Small intestine (tissue), 7 donors: ENCODE measurements around the gene ATRN. TPM values are rescaled to one million over a fixed set of nuclear protein-coding genes. Genes with fewer than 3 reads are reported as not detected.

ENCODE experiments used
- DNase-seq, 2 donors: peaks; one replicate each; pipeline versions ENCODE4 v3.0.0 to v3.0.0-alpha.2; 2013
- FAIRE-seq: peaks from 2 replicates; lab custom pipeline; 2012; peaks lifted over from hg19 to GRCh38; lab: Jason Lieb, UNC
- H3K27ac ChIP-seq, 3 donors: one replicate each; pipeline ENCODE4 v1.5.1; 2013; ENCODE audit warnings: low read length in 2 of 3, mild to moderate bottlenecking in 2 of 3, control low read depth in 1 of 3, inconsistent platforms in 1 of 3, low read depth in 1 of 3, moderate library complexity in 1 of 3
- H3K27me3 ChIP-seq, 3 donors: one replicate each; pipeline ENCODE4 v1.6.1; 2013; ENCODE audit warnings: low read length in 3 of 3, inconsistent platforms in 1 of 3; ENCODE audit not compliant: control insufficient read depth in 3 of 3, insufficient read depth in 3 of 3
- H3K36me3 ChIP-seq, 3 donors: one replicate each; pipeline ENCODE4 v1.6.1; 2013; ENCODE audit warnings: low read length in 3 of 3, inconsistent platforms in 1 of 3, low read depth in 1 of 3, mild to moderate bottlenecking in 1 of 3, moderate library complexity in 1 of 3; ENCODE audit not compliant: control insufficient read depth in 3 of 3, insufficient read depth in 2 of 3
- H3K4me1 ChIP-seq, 3 donors: one replicate each; pipeline ENCODE4 v1.6.1; 2013; ENCODE audit warnings: low read length in 2 of 3, inconsistent platforms in 1 of 3, low read depth in 1 of 3, mild to moderate bottlenecking in 1 of 3, moderate library complexity in 1 of 3; ENCODE audit not compliant: control insufficient read depth in 3 of 3, insufficient read depth in 2 of 3
- H3K4me3 ChIP-seq, 3 donors: one replicate each; pipeline ENCODE4 v1.5.1; 2013; ENCODE audit warnings: low read length in 3 of 3, control low read depth in 1 of 3, inconsistent platforms in 1 of 3, low read depth in 1 of 3, mild to moderate bottlenecking in 1 of 3, moderate library complexity in 1 of 3
- H3K9me3 ChIP-seq, 2 donors: one replicate each; pipeline ENCODE4 v1.6.1; 2013; ENCODE audit warnings: low read depth in 1 of 2, low read length in 1 of 2; ENCODE audit not compliant: control insufficient read depth in 2 of 2, insufficient read depth in 1 of 2
- WGBS, 3 donors: extraction: QIAGEN DNeasy Blood & Tissue Kit; methylation state at CpG; one replicate each; pipeline ENCODE4 v1.1.7; 2013; 5-methylcytosine and 5-hydroxymethylcytosine counted together
- polyA plus RNA-seq, 4 donors: library from polyadenylated mRNA; stranded (reverse) in 3 of 4; unstranded in 1 of 4; fragments of 200-250 nt in 3 of 4; fragments of 120-200 nt in 1 of 4; gene quantifications; one replicate each; pipeline versions ENCODE4 v1.2.1 to v1.2.3, GENCODE V29; 2013
- donor health status: healthy with polysubstance abuse.
- donor health status: control.
- donor health status: control.
- donor health status: Bipolar disorder and iron deficiency.
- donor health status: healthy.

Gene ATRN
- polyA plus RNA-seq, 4 donors, result 11.4 to 126 (median 19.3) TPM

GRCh38 chr20:3551681-3552434 lies 81.0 kb downstream of the ATRN start:
- no peak overlapping the region for H3K27ac ChIP-seq

GRCh38 chr20:3553663-3554062 lies 82.8 kb downstream of the ATRN start:
- peak in 1 of 2 donors; percentile 12 for DNase-seq
- no peak overlapping the region for H3K4me3 ChIP-seq
- FAIRE-seq, result no peak
- H3K4me1 ChIP-seq, result no peaks in the 10 kb centered on the region
- no peak overlapping the region for H3K27ac ChIP-seq
- H3K9me3 ChIP-seq, result no peaks in the 10 kb centered on the region
- peaks cover 2 to 18% (median 16%) of the 10 kb centered on the region in 3 donors for H3K36me3 ChIP-seq
- 35 to 61% (median 52%) methylated on average over 3 of the region's 3 CpGs for WGBS, 3 donors
- H3K27me3 ChIP-seq, result no peaks in the 10 kb centered on the region

More at GRCh38 chr20:3551681-3552434, 81.0 kb downstream of the ATRN start:
- DNase-seq, result no peak
- no peak for FAIRE-seq
- H3K27me3 ChIP-seq, result no peaks in the 10 kb centered on the region
- H3K4me3 ChIP-seq, result no peak overlapping the region
- H3K9me3 ChIP-seq, result no peaks in the 10 kb centered on the region
- no peaks in the 10 kb centered on the region for H3K4me1 ChIP-seq
- H3K36me3 ChIP-seq, result peaks cover 2 to 21% (median 19%) of the 10 kb centered on the region in 3 donors

GRCh38 chr20:3557237-3557785 lies 86.5 kb downstream of the ATRN start:
- Histone ChIP-seq H3K27me3 (no peaks in the 10 kb centered on the region), H3K4me3 (no peak overlapping the region), H3K9me3 (no peaks in the 10 kb centered on the region), H3K36me3 (peaks cover 0 to 17% (median 10%) of the 10 kb centered on the region in 3 donors), H3K27ac (no peak overlapping the region), H3K4me1 (no peaks in the 10 kb centered on the region)
- FAIRE-seq, result no peak
- 89 to 94% (median 92%) methylated on average over 3 of the region's 3 CpGs for WGBS, 3 donors
- no peak for DNase-seq

GRCh38 chr20:3559231-3559630 lies 88.4 kb downstream of the ATRN start:
- FAIRE-seq (no peak), DNase-seq (no peak)
- Histone ChIP-seq H3K4me3 (no peak overlapping the region), H3K36me3 (peaks cover 0 to 18% (median 15%) of the 10 kb centered on the region in 3 donors), H3K27ac (no peak overlapping the region), H3K9me3 (no peaks in the 10 kb centered on the region), H3K4me1 (no peaks in the 10 kb centered on the region), H3K27me3 (no peaks in the 10 kb centered on the region)
- WGBS, 3 donors, result 30 to 53% (median 53%) methylated on average over 1 of the region's 1 CpG

GRCh38 chr20:3559637-3560036 lies 88.8 kb downstream of the ATRN start:
- H3K27ac ChIP-seq, result no peak overlapping the region
- peaks cover 0 to 20% (median 17%) of the 10 kb centered on the region in 3 donors for H3K36me3 ChIP-seq
- 84 to 100% (median 100%) methylated on average over 1 of the region's 1 CpG for WGBS, 3 donors
- no peaks in the 10 kb centered on the region for H3K4me1 ChIP-seq
- no peaks in the 10 kb centered on the region for H3K27me3 ChIP-seq
- H3K9me3 ChIP-seq, result no peaks in the 10 kb centered on the region
- DNase-seq (no peak), FAIRE-seq (peak; percentile 36)
- H3K4me3 ChIP-seq, result no peak overlapping the region

GRCh38 chr20:3560162-3560561 lies 89.3 kb downstream of the ATRN start:
- no peaks in the 10 kb centered on the region for H3K27me3 ChIP-seq
- H3K9me3 ChIP-seq, result no peaks in the 10 kb centered on the region
- 91 to 95% (median 94%) methylated on average over 3 of the region's 3 CpGs for WGBS, 3 donors
- no peak for DNase-seq
- no peak for FAIRE-seq
- peaks cover 1 to 25% (median 17%) of the 10 kb centered on the region in 3 donors for H3K36me3 ChIP-seq
- H3K4me3 ChIP-seq, result no peak overlapping the region
- no peak overlapping the region for H3K27ac ChIP-seq
- H3K4me1 ChIP-seq, result no peaks in the 10 kb centered on the region

GRCh38 chr20:3560578-3560977 lies 89.8 kb downstream of the ATRN start:
- no peaks in the 10 kb centered on the region for H3K9me3 ChIP-seq
- H3K4me1 ChIP-seq, result no peaks in the 10 kb centered on the region
- no peak overlapping the region for H3K4me3 ChIP-seq
- DNase-seq (no peak), FAIRE-seq (no peak)
- peaks cover 4 to 29% (median 20%) of the 10 kb centered on the region in 3 donors for H3K36me3 ChIP-seq
- WGBS, 3 donors, result 87 to 95% (median 91%) methylated on average over 1 of the region's 1 CpG
- H3K27ac ChIP-seq, result no peak overlapping the region
- no peaks in the 10 kb centered on the region for H3K27me3 ChIP-seq

GRCh38 chr20:3563133-3563532 lies 92.3 kb downstream of the ATRN start:
- H3K36me3 ChIP-seq, result peaks cover 6 to 39% (median 18%) of the 10 kb centered on the region in 3 donors
- no peak overlapping the region for H3K4me3 ChIP-seq
- no peak overlapping the region for H3K27ac ChIP-seq
- H3K27me3 ChIP-seq, result no peaks in the 10 kb centered on the region
- FAIRE-seq (no peak), DNase-seq (no peak)
- no peaks in the 10 kb centered on the region for H3K4me1 ChIP-seq
- no peaks in the 10 kb centered on the region for H3K9me3 ChIP-seq
- WGBS, 3 donors, result 84 to 94% (median 94%) methylated on average over 3 of the region's 3 CpGs
